Inflammatory macrophage treated with lipopolysaccharide for 4 hours (primary cell): ENCODE data around the gene PPP1R12C.

Experiments
- DNase-seq: peaks from one replicate; pipeline ENCODE4 v3.0.0-alpha.2; 2020

PPP1R12C gene

DNA sequence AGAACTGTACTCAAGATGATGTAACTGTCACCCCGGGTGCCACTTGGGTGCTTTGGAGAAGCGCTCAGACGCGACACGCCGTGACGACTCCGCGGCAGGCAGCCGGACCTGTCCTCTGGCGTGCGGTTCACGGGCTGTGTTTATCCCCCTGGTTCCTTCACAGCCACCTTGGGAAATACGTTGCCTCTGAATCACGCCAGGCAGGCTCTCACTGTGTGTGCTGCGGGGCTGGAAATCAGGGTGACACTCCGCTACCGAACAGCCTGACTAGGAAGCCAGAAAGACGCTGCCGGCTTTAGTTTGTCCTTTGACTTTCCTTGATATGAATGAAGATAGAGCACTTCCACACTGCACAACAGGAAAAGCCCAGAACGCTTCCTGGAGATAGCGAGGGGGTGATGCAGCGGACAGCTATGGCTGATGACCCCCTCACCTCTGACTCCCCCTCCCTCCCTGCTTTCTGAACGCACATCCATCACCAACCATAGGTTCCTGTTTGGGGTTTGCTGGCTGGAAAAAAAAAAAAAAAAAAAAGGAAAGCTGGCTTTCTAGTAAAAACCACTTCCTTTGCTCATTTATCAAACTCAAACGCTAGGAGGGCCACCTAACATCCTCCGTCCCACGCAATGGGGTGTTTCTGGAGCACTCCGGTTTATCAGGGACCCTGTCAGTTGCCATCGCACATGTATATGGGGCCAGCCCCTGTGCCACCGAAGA lies 75.7 kb downstream of the PPP1R12C start:
- DNase-seq: no peak

DNA sequence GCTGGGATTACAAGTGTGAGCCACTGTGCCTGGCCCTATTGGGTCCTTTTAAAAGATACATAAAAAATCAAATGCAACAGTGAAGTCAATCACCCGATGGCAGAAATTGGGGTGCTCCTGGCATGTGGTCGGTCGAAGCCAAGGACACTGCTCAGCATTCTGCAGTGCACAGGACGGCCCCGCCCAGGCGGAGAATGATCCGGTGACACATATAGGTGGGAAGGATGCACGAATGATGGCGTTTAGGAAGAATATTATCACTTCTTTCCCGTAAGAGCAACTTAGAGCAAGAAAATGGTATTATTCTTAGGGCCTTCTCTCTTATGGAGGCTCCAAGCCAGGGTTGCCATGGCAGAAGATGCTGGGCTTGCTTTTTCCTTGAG lies 76.2 kb downstream of the PPP1R12C start:
- DNase-seq: no peak
